K562 (cell line): ENCODE measurements around the gene SLA2. TPM values are rescaled to one million over a fixed set of nuclear protein-coding genes. Genes with fewer than 3 reads are reported as not detected.

Source experiments
- BRF1 ChIP-seq: IDR thresholded peaks from 3 replicates; pipeline ENCODE4 v1.6.1; 2011; ENCODE audit warnings: borderline replicate concordance, mild to moderate bottlenecking; ENCODE audit not compliant: insufficient read length; ENCODE audit errors: extremely low read depth
- CHCHD3 ChIP-seq: fragments of 250-450 bp; sonication (Bioruptor Pico); IDR thresholded peaks from 2 replicates; pipeline ENCODE4 v2.1.2; 2022; ENCODE audit warnings: mild to moderate bottlenecking
- GABPB2 ChIP-seq: fragments of 250-450 bp; sonication (Bioruptor Pico); conservative IDR thresholded peaks from 2 replicates; pipeline ENCODE4 v1.5.1; 2021; ENCODE audit warnings: mild to moderate bottlenecking
- HNRNPUL1 ChIP-seq: fragments of 200-400 bp; formaldehyde crosslinking; IDR thresholded peaks from 2 replicates; pipeline ENCODE4 v1.6.1; 2017; ENCODE audit warnings: low read length
- MLLT1 ChIP-seq, 2 experiments: fragments of 450-650 bp; IDR thresholded peaks; 2 replicates each; pipeline ENCODE4 v1.6.1; 2016
- NR1H2 ChIP-seq: sonication (generic); formaldehyde crosslinking; IDR thresholded peaks from 2 replicates; pipeline ENCODE4 v1.4.0; 2020; ENCODE audit warnings: mild to moderate bottlenecking, missing genetic modification reagents
- POLR3A ChIP-seq: IDR thresholded peaks from 2 replicates; pipeline ENCODE4 v1.6.1; 2011; ENCODE audit warnings: borderline replicate concordance, mild to moderate bottlenecking, moderate library complexity; ENCODE audit not compliant: insufficient read length, insufficient read depth; ENCODE audit errors: extremely low read depth
- RERE ChIP-seq: sonication (generic); formaldehyde crosslinking; IDR thresholded peaks from 2 replicates; pipeline ENCODE4 v1.8.0; 2023; ENCODE audit warnings: missing genetic modification reagents, mild to moderate bottlenecking, borderline replicate concordance
- STAG1 ChIP-seq: sonication (generic); formaldehyde crosslinking; IDR thresholded peaks from 2 replicates; pipeline ENCODE4 v1.5.0; 2020; ENCODE audit warnings: missing genetic modification reagents, borderline replicate concordance
- ZBTB12 ChIP-seq: fragments of 250-450 bp; sonication (Bioruptor Pico); IDR thresholded peaks from 2 replicates; pipeline ENCODE4 v1.4.0; 2020
- ZNF197 ChIP-seq: fragments of 200-800 bp; sonication (Bioruptor generic); IDR thresholded peaks from 2 replicates; pipeline ENCODE4 v1.6.1; 2016; ENCODE audit warnings: low read depth, missing genetic modification characterization, missing compliant biosample characterization
- ZNF583 ChIP-seq: fragments of 250-450 bp; sonication (Bioruptor Pico); IDR thresholded peaks from 2 replicates; pipeline ENCODE4 v1.4.0; 2020
- polyA plus RNA-seq, 8 experiments: library from polyadenylated mRNA; depleted of rRNA in 4 of 8; stranded (reverse) in 5 of 8; unstranded in 3 of 8; fragments of >200 nt; fragmentation: Nextera tagmentation in 2 of 8; fragmentation: Illumina TruSeq in 1 of 8; extraction: Ambion mirVana in 2 of 8; extraction: Trizol in 1 of 8; gene quantifications; 2 replicates each; pipeline versions ENCODE4 v1.2.1 to v1.2.3, GENCODE V29; 2011 to 2014; ENCODE audit warnings: inconsistent platforms in 1 of 8, missing spikeins in 1 of 8
- total RNA-seq, 7 experiments: library from RNA; depleted of rRNA in 6 of 7; stranded (reverse); fragments of >200 nt in 6 of 7; fragmentation: Illumina TruSeq in 2 of 7; extraction: Trizol in 2 of 7; gene quantifications; 2 replicates each; pipeline versions ENCODE4 v1.2.1 to v1.2.3, GENCODE V29; 2011 to 2021; ENCODE audit warnings: low replicate concordance in 1 of 7
- TF ChIP-seq, protein P1 (sequence below): IDR thresholded peaks from 3 replicates; pipeline ENCODE4 v1.6.1; 2011; ENCODE audit warnings: borderline replicate concordance, mild to moderate bottlenecking; ENCODE audit not compliant: insufficient read length, insufficient read depth
- TF ChIP-seq, protein P2 (sequence below): fragments of 250-450 bp; sonication (Bioruptor Pico); IDR thresholded peaks from 2 replicates; pipeline ENCODE4 v1.8.0; 2022; ENCODE audit warnings: moderate library complexity, mild to moderate bottlenecking, inconsistent platforms
- TF ChIP-seq, protein P3 (sequence below), 2 experiments: fragments of 200-800 bp in 1 of 2; sonication (Bioruptor generic) in 1 of 2; sonication (generic) in 1 of 2; formaldehyde crosslinking in 1 of 2; IDR thresholded peaks in 1 of 2; conservative IDR thresholded peaks in 1 of 2; 2 replicates each; pipeline versions ENCODE4 v1.5.0 to v1.6.1; 2016 to 2020; ENCODE audit warnings: missing compliant biosample characterization in 1 of 2, missing genetic modification characterization in 1 of 2, missing genetic modification reagents in 1 of 2

The SLA2 gene
- total and polyA plus RNA-seq, 9 of the 15 experiments (the other 6 are each of a cell fraction or from before 2014, with no cell fraction given), result 0.07 TPM; not detected in 7

DNA sequence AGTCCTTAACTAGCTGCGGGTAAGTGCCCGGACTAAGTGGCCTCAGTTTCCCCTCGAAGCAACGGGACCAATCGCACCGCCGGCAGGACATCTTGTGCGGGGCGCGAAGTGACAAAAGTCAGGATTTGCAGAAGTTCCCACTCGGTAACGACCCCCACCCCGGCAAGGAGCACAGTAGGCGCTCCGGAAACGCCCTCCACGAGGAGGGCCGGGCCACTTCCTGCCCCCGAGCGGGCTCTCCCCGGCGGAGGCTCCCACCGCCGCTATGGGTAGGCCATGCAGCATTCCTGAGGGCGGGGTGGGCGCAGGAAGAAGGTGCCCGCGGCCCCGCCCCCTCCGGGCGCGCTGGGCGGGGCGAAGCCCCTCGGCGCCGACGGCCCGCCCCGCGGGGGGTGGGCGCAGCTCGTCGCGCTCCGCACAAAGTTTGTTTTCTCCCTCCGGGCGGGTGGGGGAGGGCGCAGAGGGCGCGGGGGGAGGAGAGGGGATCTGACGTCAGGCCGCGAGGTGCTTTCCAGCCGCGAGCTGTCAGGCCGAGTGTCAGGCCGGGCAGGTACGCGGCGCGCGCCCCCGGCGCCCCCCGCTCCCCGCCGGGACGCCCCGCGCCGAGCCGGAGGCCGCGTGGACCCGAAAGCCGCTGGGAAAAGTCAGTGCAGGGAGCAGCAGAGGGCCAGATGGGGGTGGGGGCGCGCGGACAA, 72.7 kb downstream of the SLA2 start, which contains the start of gene TGIF2 (continued):
- TF ChIP-seq, protein P1, sequence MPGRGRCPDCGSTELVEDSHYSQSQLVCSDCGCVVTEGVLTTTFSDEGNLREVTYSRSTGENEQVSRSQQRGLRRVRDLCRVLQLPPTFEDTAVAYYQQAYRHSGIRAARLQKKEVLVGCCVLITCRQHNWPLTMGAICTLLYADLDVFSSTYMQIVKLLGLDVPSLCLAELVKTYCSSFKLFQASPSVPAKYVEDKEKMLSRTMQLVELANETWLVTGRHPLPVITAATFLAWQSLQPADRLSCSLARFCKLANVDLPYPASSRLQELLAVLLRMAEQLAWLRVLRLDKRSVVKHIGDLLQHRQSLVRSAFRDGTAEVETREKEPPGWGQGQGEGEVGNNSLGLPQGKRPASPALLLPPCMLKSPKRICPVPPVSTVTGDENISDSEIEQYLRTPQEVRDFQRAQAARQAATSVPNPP, result no peak
- TF ChIP-seq HNRNPUL1 (no peak), ZNF583 (CRISPR knock-in tag) (no peak), BRF1 (no peak), MLLT1 (IDR thresholded peaks at IDR 0.05) (no peak), STAG1 (no peak), GABPB2 (CRISPR knock-in tag) (no peak), ZBTB12 (CRISPR knock-in tag) (no peak), CHCHD3 (CRISPR knock-in tag) (no peak), NR1H2 (CRISPR knock-in tag) (no peak), POLR3A (no peak), RERE (CRISPR knock-in tag) (no peak), ZNF197 (CRISPR knock-in tag) (no peak)
- TF ChIP-seq, protein P2, sequence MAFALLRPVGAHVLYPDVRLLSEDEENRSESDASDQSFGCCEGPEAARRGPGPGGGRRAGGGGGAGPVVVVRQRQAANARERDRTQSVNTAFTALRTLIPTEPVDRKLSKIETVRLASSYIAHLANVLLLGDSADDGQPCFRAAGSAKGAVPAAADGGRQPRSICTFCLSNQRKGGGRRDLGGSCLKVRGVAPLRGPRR (CRISPR knock-in tag), result no peak
- TF ChIP-seq, protein P3, sequence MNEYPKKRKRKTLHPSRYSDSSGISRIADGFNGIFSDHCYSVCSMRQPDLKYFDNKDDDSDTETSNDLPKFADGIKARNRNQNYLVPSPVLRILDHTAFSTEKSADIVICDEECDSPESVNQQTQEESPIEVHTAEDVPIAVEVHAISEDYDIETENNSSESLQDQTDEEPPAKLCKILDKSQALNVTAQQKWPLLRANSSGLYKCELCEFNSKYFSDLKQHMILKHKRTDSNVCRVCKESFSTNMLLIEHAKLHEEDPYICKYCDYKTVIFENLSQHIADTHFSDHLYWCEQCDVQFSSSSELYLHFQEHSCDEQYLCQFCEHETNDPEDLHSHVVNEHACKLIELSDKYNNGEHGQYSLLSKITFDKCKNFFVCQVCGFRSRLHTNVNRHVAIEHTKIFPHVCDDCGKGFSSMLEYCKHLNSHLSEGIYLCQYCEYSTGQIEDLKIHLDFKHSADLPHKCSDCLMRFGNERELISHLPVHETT (CRISPR knock-in tag; conservative IDR thresholded peaks at IDR 0.05 in 1 of 2, IDR thresholded peaks at IDR 0.05 in 1 of 2), result no peak; a peak in 1 of 4 replicates
